Measurements from ENCODE around the gene TSHZ2. TPM values are rescaled to one million over a fixed set of nuclear protein-coding genes. Genes with fewer than 3 reads are reported as not detected.

Gene TSHZ2
- total RNA-seq, 1 experiment from 2014 or later: 2.3 TPM

DNA sequence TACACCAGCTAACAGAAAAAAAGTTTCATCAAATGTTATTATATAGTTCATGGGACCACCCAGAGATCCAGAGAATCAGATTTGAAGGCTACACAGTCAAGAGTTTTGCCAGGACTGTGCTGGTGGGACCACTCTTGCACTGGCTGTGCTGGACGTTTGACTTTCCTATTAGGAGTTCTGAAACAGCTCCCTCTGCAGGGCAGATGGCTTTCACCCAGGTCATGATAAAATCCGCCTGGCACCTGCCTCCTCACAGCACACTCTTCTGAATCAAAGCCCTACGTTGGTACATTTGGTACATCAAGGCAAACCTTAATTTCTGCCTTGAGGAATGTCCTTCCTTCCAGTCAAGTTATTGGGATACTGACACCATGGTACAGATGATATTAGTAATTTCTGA is 319.4 kb downstream of the TSHZ2 start:
- no peaks in the 10 kb centered on the region for H3K4me1 Mint-ChIP-seq (ENCODE audit: insufficient read depth, unreplicated experiment)
- TF ChIP-seq CTCF (IDR thresholded peaks at IDR 0.05; ENCODE audit: unreplicated experiment): no peak
- no peak overlapping the region for H3K27ac Mint-ChIP-seq (ENCODE audit: low read depth, unreplicated experiment)
- BruUV-seq (replicated peaks): no TSS peak
- H3K36me3 Mint-ChIP-seq (ENCODE audit: insufficient read depth, unreplicated experiment): no peaks in the 10 kb centered on the region
- no peaks in the 10 kb centered on the region for H3K27me3 Mint-ChIP-seq (ENCODE audit: insufficient read depth, unreplicated experiment)
- no peaks in the 10 kb centered on the region for H3K9me3 Mint-ChIP-seq (ENCODE audit: unreplicated experiment)
- ChIA-PET POLR2A (no interaction called here), CTCF (no interaction called here)
- intact Hi-C loops (cut with micrococcal nuclease): no loop called here
- no peak overlapping the region for H3K4me3 Mint-ChIP-seq (ENCODE audit: unreplicated experiment)
- DNase-seq (ENCODE audit: unreplicated experiment): peak; percentile 32

- Mint-ChIP-seq H3K36me3 (ENCODE audit: insufficient read depth, unreplicated experiment) (no peaks in the 10 kb centered on the region), H3K27me3 (ENCODE audit: insufficient read depth, unreplicated experiment) (no peaks in the 10 kb centered on the region), H3K4me1 (ENCODE audit: insufficient read depth, unreplicated experiment) (no peaks in the 10 kb centered on the region), H3K9me3 (ENCODE audit: unreplicated experiment) (no peaks in the 10 kb centered on the region), H3K4me3 (ENCODE audit: unreplicated experiment) (no peak overlapping the region), H3K27ac (ENCODE audit: low read depth, unreplicated experiment) (no peak overlapping the region)
- DNase-seq (ENCODE audit: unreplicated experiment): no peak
- intact Hi-C loops (cut with micrococcal nuclease): no loop called here
- no TSS peak for BruUV-seq (replicated peaks)
- CTCF ChIA-PET: no interaction called here
- POLR2A ChIA-PET: no interaction called here
- TF ChIP-seq CTCF (IDR thresholded peaks at IDR 0.05; ENCODE audit: unreplicated experiment): no peak
These were observed 320.2 kb downstream of the TSHZ2 start for GRCh38 chr20:53292347-53292746.

DNA sequence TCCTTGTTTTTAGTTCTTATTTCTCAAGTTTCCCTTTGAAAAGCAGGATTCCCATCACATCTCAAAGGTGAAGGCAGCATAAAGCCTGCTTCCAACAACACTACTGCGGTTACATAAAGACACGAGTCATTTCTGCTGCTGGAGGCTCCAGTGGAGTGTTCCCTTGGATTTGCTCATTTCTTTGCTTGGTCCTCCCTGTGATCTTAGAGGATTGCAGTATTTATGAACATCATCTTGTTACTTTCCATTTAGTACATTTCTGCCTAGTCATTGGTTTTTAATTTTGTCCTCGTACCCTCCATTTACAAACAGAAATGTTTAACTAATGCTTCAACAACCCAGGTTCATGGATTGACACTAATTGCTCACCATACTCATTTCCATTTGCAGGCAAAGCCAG is 322.6 kb downstream of the TSHZ2 start:
- no TSS peak for BruUV-seq (replicated peaks)
- POLR2A ChIA-PET: no interaction called here
- Mint-ChIP-seq H3K9me3 (ENCODE audit: unreplicated experiment) (no peaks in the 10 kb centered on the region), H3K27ac (ENCODE audit: low read depth, unreplicated experiment) (no peak overlapping the region), H3K27me3 (ENCODE audit: insufficient read depth, unreplicated experiment) (no peaks in the 10 kb centered on the region), H3K4me1 (ENCODE audit: insufficient read depth, unreplicated experiment) (no peaks in the 10 kb centered on the region), H3K4me3 (ENCODE audit: unreplicated experiment) (no peak overlapping the region), H3K36me3 (ENCODE audit: insufficient read depth, unreplicated experiment) (no peaks in the 10 kb centered on the region)
- CTCF ChIA-PET: no interaction called here
- no peak for DNase-seq (ENCODE audit: unreplicated experiment)
- TF ChIP-seq CTCF (IDR thresholded peaks at IDR 0.05; ENCODE audit: unreplicated experiment): no peak
- intact Hi-C loops (cut with micrococcal nuclease): no loop called here

DNA sequence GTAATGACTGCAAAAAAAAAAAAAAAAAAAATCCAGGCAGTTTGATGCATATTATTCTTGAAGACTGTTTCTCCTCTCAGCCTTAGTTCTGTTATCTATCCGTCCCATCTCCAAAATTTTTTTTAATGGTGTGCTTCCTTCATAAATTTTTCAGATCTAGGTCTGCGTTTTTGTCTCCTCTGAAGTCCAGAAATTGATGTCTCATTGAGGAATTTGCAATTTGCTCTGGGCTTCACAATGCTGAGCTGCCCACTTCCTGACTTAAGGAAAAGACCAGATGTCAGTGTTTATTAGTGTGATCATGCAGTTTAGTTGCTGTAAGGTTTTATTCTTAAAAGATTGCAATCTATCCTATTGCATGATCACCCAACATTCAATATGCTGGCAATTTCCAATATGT is 323.9 kb downstream of the TSHZ2 start:
- ChIA-PET POLR2A (no interaction called here), CTCF (interaction anchor here (0.5 to 0.7 kb wide), 2 partner anchors 10 to 110 kb away, joined by 3 to 6 read pairs; no protein-coding TSS in a partner anchor)
- H3K4me3 Mint-ChIP-seq (ENCODE audit: unreplicated experiment): no peak overlapping the region
- intact Hi-C loops (cut with micrococcal nuclease): no loop called here
- no peaks in the 10 kb centered on the region for H3K4me1 Mint-ChIP-seq (ENCODE audit: insufficient read depth, unreplicated experiment)
- H3K9me3 Mint-ChIP-seq (ENCODE audit: unreplicated experiment): no peaks in the 10 kb centered on the region
- no peaks in the 10 kb centered on the region for H3K27me3 Mint-ChIP-seq (ENCODE audit: insufficient read depth, unreplicated experiment)
- BruUV-seq (replicated peaks): no TSS peak
- H3K36me3 Mint-ChIP-seq (ENCODE audit: insufficient read depth, unreplicated experiment): no peaks in the 10 kb centered on the region
- DNase-seq (ENCODE audit: unreplicated experiment): no peak
- no peak for TF ChIP-seq CTCF (IDR thresholded peaks at IDR 0.05; ENCODE audit: unreplicated experiment)
- no peak overlapping the region for H3K27ac Mint-ChIP-seq (ENCODE audit: low read depth, unreplicated experiment)
